ENCODE measurements around the gene TTC39B. TPM values are rescaled to one million over a fixed set of nuclear protein-coding genes. Genes with fewer than 3 reads are reported as not detected.
A peak's percentile ranks its signal among the peaks of the same experiment; 100 is the strongest.

The TTC39B gene
- total and polyA plus RNA-seq, 2 of the 8 experiments (the other 6 are each of a cell fraction or from before 2014, with no cell fraction given): 1.6 to 10.9 TPM

GRCh38 chr9:15137089-15137488 is 169.9 kb downstream of the TTC39B start:
- H3K4me1 ChIP-seq (replicated peaks in 1 of 4; ENCODE audit: control insufficient read depth in 3 of 4, insufficient read depth in 4 of 4, low read length in 3 of 4): peaks cover 2 to 21% (median 18%) of the 10 kb centered on the region in 4 experiments; a peak in 5 of 7 replicates
- peak overlapping the region; percentile 59 for H2BK120ac ChIP-seq (replicated peaks; ENCODE audit: low read depth, low read length)
- H3K79me2 ChIP-seq (ENCODE audit: control insufficient read depth in 1 of 2, insufficient read depth in 2 of 2, low read length in 2 of 2): no peaks in the 10 kb centered on the region
- ChIA-PET CTCF (ENCODE audit: partially characterized antibody) (interaction anchor here (0.6 to 6.5 kb wide), 6 partner anchors 22 to 272 kb away, joined by 3 to 93 read pairs (median 6); no protein-coding TSS in a partner anchor), POLR2A (ENCODE audit: partially characterized antibody) (no interaction called here)
- H2AK5ac ChIP-seq (ENCODE audit: low read depth, low read length): 0 out of 2 replicates have a peak overlapping the region, but pooled peaks have one; percentile 8
- H3K4ac ChIP-seq (replicated peaks; ENCODE audit: insufficient read length, low read depth, low read length): peak overlapping the region; percentile 59
- H2BK5ac ChIP-seq (ENCODE audit: low read depth, low read length): peak overlapping the region; percentile 81
- H4K91ac ChIP-seq (replicated peaks; ENCODE audit: insufficient read length, low read length): peak overlapping the region; percentile 97
- no peak for DNase-seq (ENCODE audit: low read depth in 1 of 2, low spot score in 2 of 2)
- TF ChIP-seq NRF1 (IDR thresholded peaks at IDR 0.05; ENCODE audit: low read depth, low read length): no peak
- TF ChIP-seq POLR2A (IDR thresholded peaks at IDR 0.05; ENCODE audit: control extremely low read depth in 1 of 2, low read depth in 2 of 2, low read length in 2 of 2): no peak
- TF ChIP-seq MAX (IDR thresholded peaks at IDR 0.05): 0 out of 2 replicates have a peak, but pooled peaks have one; percentile 32
- TF ChIP-seq FOSL1 (IDR thresholded peaks at IDR 0.05; ENCODE audit: insufficient read depth, low read depth, low read length): no peak
- no peak for TF ChIP-seq SP4 (IDR thresholded peaks at IDR 0.05; ENCODE audit: low read length)
- H3K27me3 ChIP-seq (replicated peaks in 1 of 4; ENCODE audit: control insufficient read depth in 3 of 4, extremely low read depth in 1 of 4, insufficient read depth in 3 of 4, low read length in 3 of 4): no peaks in the 10 kb centered on the region
- peak overlapping the region; percentile 60; the same call in 1 of the 2 replicates for H3K27ac ChIP-seq (ENCODE audit: low read depth, low read length)
- H3K9ac ChIP-seq (replicated peaks in 1 of 4; ENCODE audit: extremely low read depth in 1 of 4, low read depth in 3 of 4, low read length in 3 of 4): no peak overlapping the region; a peak in 1 of 7 replicates
- H4K20me1 ChIP-seq (replicated peaks in 1 of 2; ENCODE audit: control insufficient read depth in 1 of 2, insufficient read depth in 2 of 2, low read length in 2 of 2): no peaks in the 10 kb centered on the region
- peak overlapping the region in 1 of 2 experiments; percentile 22; a peak in 1 of 4 replicates for H3K4me2 ChIP-seq (ENCODE audit: insufficient read depth in 1 of 2, low read depth in 2 of 2, low read length in 2 of 2)
- H3K79me1 ChIP-seq (ENCODE audit: low read depth, low read length): no peaks in the 10 kb centered on the region
- H3K18ac ChIP-seq (ENCODE audit: extremely low read depth, low read length): peak overlapping the region; percentile 8; the same call in 1 of the 2 replicates
- H2BK12ac ChIP-seq (ENCODE audit: low read depth, low read length): peak overlapping the region; percentile 62; the same call in 1 of the 2 replicates
- 82% methylated on average over 2 of the region's 2 CpGs; no CpG with 5 or more reads in 1 of the 2 experiments for WGBS, 2 experiments (ENCODE audit: extremely low coverage in 1 of 2, insufficient coverage in 1 of 2, insufficient read length in 1 of 2, insufficient replicate concordance in 2 of 2, low coverage in 1 of 2, low lambda C conversion rate in 2 of 2, missing lambda C conversion rate in 1 of 2)
- H3K56ac ChIP-seq (replicated peaks; ENCODE audit: insufficient read length, low read depth, low read length): peak overlapping the region; percentile 7
- H3K4me3 ChIP-seq (ENCODE audit: extremely low read depth in 1 of 4, insufficient read depth in 2 of 4, low read depth in 3 of 4, low read length in 4 of 4): no peak overlapping the region
- no peak overlapping the region for H2BK15ac ChIP-seq (ENCODE audit: low read length)
- H3K23me2 ChIP-seq (ENCODE audit: low read depth, low read length): no peaks in the 10 kb centered on the region
- H4K5ac ChIP-seq (ENCODE audit: insufficient read length, low read depth, low read length): peak overlapping the region; percentile 49
- no peaks in the 10 kb centered on the region for H3K9me3 ChIP-seq (ENCODE audit: insufficient read depth in 2 of 2, low read depth in 1 of 2, low read length in 1 of 2)
- H2BK20ac ChIP-seq (ENCODE audit: low read length): peak overlapping the region; percentile 37; the same call in 1 of the 2 replicates
- H3K36me3 ChIP-seq (ENCODE audit: control insufficient read depth in 2 of 4, insufficient read depth in 4 of 4, low read length in 3 of 4): no peaks in the 10 kb centered on the region
- H4K8ac ChIP-seq (ENCODE audit: extremely low read depth, insufficient read depth, low read length): no peak overlapping the region
- no peak overlapping the region for H3K23ac ChIP-seq (ENCODE audit: insufficient read length)
- no peak overlapping the region for H3K14ac ChIP-seq (ENCODE audit: insufficient read length)
- no peak for FAIRE-seq
- no peak overlapping the region for H2AFZ ChIP-seq (ENCODE audit: low read length)

All from H1 (cell line).